Neuronal stem cell (in vitro differentiated cells): ENCODE results near the gene SHQ1.

ENCODE experiments used
- DNase-seq: peaks from one replicate; pipeline ENCODE4 v3.0.0-alpha.2; 2013; ENCODE audit warnings: low spot score
- H2AFZ ChIP-seq: one replicate; pipeline ENCODE4 v1.6.1; 2013; ENCODE audit warnings: mild to moderate bottlenecking, low read length, inconsistent platforms
- H2AK5ac ChIP-seq: 2 replicates; pipeline ENCODE4 v1.6.1; 2013; ENCODE audit warnings: low read depth, mild to moderate bottlenecking, inconsistent platforms, low read length, moderate library complexity, mixed read lengths
- H2BK120ac ChIP-seq: 2 replicates; pipeline ENCODE4 v1.6.1; 2013; ENCODE audit warnings: low read depth, mild to moderate bottlenecking, inconsistent platforms, low read length, moderate library complexity, mixed read lengths
- H2BK12ac ChIP-seq: one replicate; pipeline ENCODE4 v1.6.1; 2013; ENCODE audit warnings: low read length, inconsistent platforms
- H2BK15ac ChIP-seq: 2 replicates; pipeline ENCODE4 v1.6.1; 2013; ENCODE audit warnings: mild to moderate bottlenecking, low read length, inconsistent platforms, mixed read lengths
- H2BK5ac ChIP-seq: one replicate; pipeline ENCODE4 v1.6.1; 2013; ENCODE audit warnings: inconsistent platforms, mild to moderate bottlenecking, low read length, moderate library complexity
- H3K14ac ChIP-seq: one replicate; pipeline ENCODE4 v1.6.1; 2013; ENCODE audit warnings: low read length, inconsistent platforms
- H3K18ac ChIP-seq: 2 replicates; pipeline ENCODE4 v1.6.1; 2013; ENCODE audit warnings: low read length, inconsistent platforms
- H3K23ac ChIP-seq: 2 replicates; pipeline ENCODE4 v1.6.1; 2013; ENCODE audit warnings: low read depth, mild to moderate bottlenecking, mixed read lengths, low read length, inconsistent platforms; ENCODE audit not compliant: poor library complexity
- H3K27ac ChIP-seq: replicated peaks from 3 replicates; pipeline ENCODE4 v1.5.1; 2013; ENCODE audit warnings: low read length, inconsistent platforms
- H3K27me3 ChIP-seq, 3 experiments: 2 replicates each; pipeline ENCODE4 v1.6.1; 2013; ENCODE audit warnings: low read length in 3 of 3, mild to moderate bottlenecking in 2 of 3, inconsistent platforms in 1 of 3, low read depth in 1 of 3, mixed read lengths in 1 of 3, moderate library complexity in 1 of 3; ENCODE audit not compliant: control insufficient read depth in 3 of 3, insufficient read depth in 3 of 3
- H3K36me3 ChIP-seq, 2 donors: replicated peaks in 1 of 2; 2 replicates each; pipeline ENCODE4 v1.6.1; 2013; ENCODE audit warnings: low read length in 2 of 2; ENCODE audit not compliant: control insufficient read depth in 2 of 2, insufficient read depth in 2 of 2
- H3K4ac ChIP-seq: 2 replicates; pipeline ENCODE4 v1.6.1; 2013; ENCODE audit warnings: inconsistent platforms, mild to moderate bottlenecking, low read length, moderate library complexity
- H3K4me1 ChIP-seq, 2 donors: 1 replicate in 1 of 2; 2 replicates in 1 of 2; pipeline ENCODE4 v1.6.1; 2013; ENCODE audit warnings: low read length in 2 of 2, low read depth in 1 of 2; ENCODE audit not compliant: control insufficient read depth in 2 of 2, insufficient read depth in 1 of 2
- H3K4me2 ChIP-seq: one replicate; pipeline ENCODE4 v1.6.1; 2013; ENCODE audit warnings: mild to moderate bottlenecking, low read length, inconsistent platforms; ENCODE audit not compliant: insufficient read depth, poor library complexity, severe bottlenecking
- H3K4me3 ChIP-seq, 2 donors: 2 replicates each; pipeline ENCODE4 v1.5.1; 2013; ENCODE audit warnings: low read length in 2 of 2, mild to moderate bottlenecking in 2 of 2, inconsistent platforms in 1 of 2, moderate library complexity in 1 of 2
- H3K79me1 ChIP-seq: one replicate; pipeline ENCODE4 v1.6.1; 2013; ENCODE audit warnings: low read depth, mild to moderate bottlenecking, inconsistent platforms, low read length, moderate library complexity
- H3K9ac ChIP-seq: one replicate; pipeline ENCODE4 v1.6.1; 2013; ENCODE audit warnings: mild to moderate bottlenecking, low read depth, low read length, inconsistent platforms; ENCODE audit not compliant: poor library complexity
- H3K9me3 ChIP-seq, 2 donors: replicated peaks in 1 of 2; 2 replicates each; pipeline versions ENCODE3 to v1.6.1; 2013; ENCODE audit warnings: low read length in 2 of 2, mild to moderate bottlenecking in 2 of 2, inconsistent platforms in 1 of 2, low read depth in 1 of 2, mixed read lengths in 1 of 2, moderate library complexity in 1 of 2; ENCODE audit not compliant: control insufficient read depth in 2 of 2, insufficient read depth in 1 of 2
- H4K8ac ChIP-seq: one replicate; pipeline ENCODE4 v1.6.1; 2013; ENCODE audit warnings: low read depth, mild to moderate bottlenecking, inconsistent platforms, low read length, moderate library complexity
- H4K91ac ChIP-seq: one replicate; pipeline ENCODE4 v1.6.1; 2013; ENCODE audit warnings: low read length, low read depth, mild to moderate bottlenecking, inconsistent platforms; ENCODE audit not compliant: poor library complexity
- WGBS, 2 donors: extraction: QIAGEN DNeasy Blood & Tissue Kit; methylation state at CpG; one replicate each; pipeline ENCODE4 v1.1.7; 2013; ENCODE audit warnings: missing lambda C conversion rate in 2 of 2, mixed read lengths in 1 of 2; ENCODE audit not compliant: insufficient read length in 2 of 2, insufficient replicate concordance in 1 of 2; ENCODE audit errors: extremely low coverage in 2 of 2; 5-methylcytosine and 5-hydroxymethylcytosine counted together

The SHQ1 gene

GRCh38 chr3:72810659-72811434, 37.4 kb downstream of the SHQ1 start:
- Histone ChIP-seq H3K36me3 (peaks cover 0 to 2% of the 10 kb centered on the region in 2 donors), H3K14ac (no peak overlapping the region), H2BK15ac (no peak overlapping the region), H3K4me2 (no peak overlapping the region), H3K23ac (no peak overlapping the region), H3K9ac (no peak overlapping the region), H2BK5ac (no peak overlapping the region), H3K27me3 (no peaks in the 10 kb centered on the region), H3K9me3 (no peaks in the 10 kb centered on the region), H3K27ac (no peak overlapping the region), H3K4me3 (no peak overlapping the region), H4K8ac (no peak overlapping the region), H3K18ac (no peak overlapping the region), H2BK12ac (no peak overlapping the region), H3K4me1 (no peaks in the 10 kb centered on the region), H2AK5ac (no peak overlapping the region), H2BK120ac (no peak overlapping the region), H3K4ac (no peak overlapping the region), H2AFZ (no peak overlapping the region), H3K79me1 (no peaks in the 10 kb centered on the region), H4K91ac (no peak overlapping the region)
- no CpG with 5 or more reads among the region's 6 CpGs for WGBS, 2 donors
- DNase-seq: no peak

DNA sequence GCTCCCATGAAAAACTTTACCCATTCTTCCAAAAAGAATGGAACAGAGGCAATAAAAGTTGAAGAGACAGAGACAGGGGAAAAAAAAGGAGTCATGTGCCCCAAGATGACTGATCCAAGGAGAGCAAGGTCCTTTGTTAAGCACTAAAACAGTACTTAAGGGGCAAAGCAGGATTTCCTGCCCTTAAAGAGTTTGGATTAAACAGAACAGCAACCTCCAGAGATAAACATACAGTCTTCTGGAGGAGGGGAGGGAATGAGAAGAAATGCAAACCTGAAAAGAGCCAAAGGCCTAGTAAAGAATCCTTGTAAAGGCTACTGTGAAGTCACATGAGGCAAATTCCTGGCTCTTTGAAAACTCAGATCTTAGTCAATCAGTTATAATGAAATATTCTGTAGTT, 38.2 kb downstream of the SHQ1 start:
- Histone ChIP-seq H2AFZ (peak overlapping the region; percentile 43), H3K18ac (no peak overlapping the region), H3K27me3 (no peaks in the 10 kb centered on the region), H3K27ac (no peak overlapping the region), H2BK12ac (no peak overlapping the region), H3K23ac (no peak overlapping the region), H2BK15ac (no peak overlapping the region), H3K9ac (no peak overlapping the region), H3K4me2 (no peak overlapping the region), H4K8ac (no peak overlapping the region), H3K4me3 (no peak overlapping the region), H3K9me3 (no peaks in the 10 kb centered on the region), H3K4me1 (no peaks in the 10 kb centered on the region), H2BK120ac (no peak overlapping the region), H3K4ac (no peak overlapping the region), H3K14ac (no peak overlapping the region), H3K36me3 (peaks cover 0 to 2% of the 10 kb centered on the region in 2 donors), H2AK5ac (no peak overlapping the region), H3K79me1 (no peaks in the 10 kb centered on the region), H2BK5ac (no peak overlapping the region), H4K91ac (no peak overlapping the region)
- DNase-seq: no peak

- no peak overlapping the region for H3K18ac ChIP-seq
- no peak overlapping the region for H3K4ac ChIP-seq
- no peak overlapping the region for H4K8ac ChIP-seq
- H3K27me3 ChIP-seq: no peaks in the 10 kb centered on the region
- no peak overlapping the region for H3K4me2 ChIP-seq
- no peak for DNase-seq
- H2BK15ac ChIP-seq: no peak overlapping the region
- no peak overlapping the region for H2BK12ac ChIP-seq
- H2AFZ ChIP-seq: no peak overlapping the region
- no peak overlapping the region for H2BK120ac ChIP-seq
- no peak overlapping the region for H2AK5ac ChIP-seq
- WGBS, 2 donors: no CpG with 5 or more reads among the region's 5 CpGs
- H3K23ac ChIP-seq: no peak overlapping the region
- H2BK5ac ChIP-seq: no peak overlapping the region
- H3K27ac ChIP-seq: no peak overlapping the region
- H3K36me3 ChIP-seq: peaks cover 0 to 2% of the 10 kb centered on the region in 2 donors
- no peaks in the 10 kb centered on the region for H3K9me3 ChIP-seq
- H3K4me1 ChIP-seq: no peaks in the 10 kb centered on the region
- no peak overlapping the region for H3K4me3 ChIP-seq
- no peak overlapping the region for H4K91ac ChIP-seq
- no peak overlapping the region for H3K14ac ChIP-seq
- H3K79me1 ChIP-seq: no peaks in the 10 kb centered on the region
- no peak overlapping the region for H3K9ac ChIP-seq
Measured at GRCh38 chr3:72804361-72804760, 43.9 kb downstream of the SHQ1 start.

DNA sequence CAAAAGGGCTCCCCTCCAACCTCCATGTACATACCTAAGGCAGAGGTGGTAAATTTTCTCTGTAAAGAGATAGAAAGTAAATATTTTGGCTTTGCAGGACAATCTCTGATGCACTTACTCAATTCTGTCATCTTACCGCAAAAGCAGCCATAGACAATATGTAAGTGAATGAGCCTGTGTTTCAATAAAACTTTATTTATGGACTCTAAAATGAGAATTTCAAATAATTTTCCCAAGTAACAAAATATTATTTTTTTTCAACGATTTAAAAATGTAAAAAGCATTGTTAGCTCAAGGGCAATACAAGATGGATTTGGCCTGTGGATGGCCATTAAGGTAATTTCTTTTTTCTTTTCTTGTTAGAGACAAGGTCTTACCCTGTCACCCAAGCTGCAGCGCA, 44.7 kb downstream of the SHQ1 start:
- Histone ChIP-seq H2BK12ac (no peak overlapping the region), H2AFZ (no peak overlapping the region), H2AK5ac (no peak overlapping the region), H3K9ac (no peak overlapping the region), H4K91ac (no peak overlapping the region), H3K27ac (no peak overlapping the region), H3K4me3 (no peak overlapping the region), H2BK120ac (no peak overlapping the region), H3K4me1 (no peaks in the 10 kb centered on the region), H3K27me3 (no peaks in the 10 kb centered on the region), H3K4me2 (no peak overlapping the region), H2BK15ac (no peak overlapping the region), H3K14ac (no peak overlapping the region), H3K18ac (no peak overlapping the region), H3K79me1 (no peaks in the 10 kb centered on the region), H3K36me3 (no peaks in the 10 kb centered on the region), H4K8ac (no peak overlapping the region), H3K4ac (no peak overlapping the region), H2BK5ac (no peak overlapping the region), H3K9me3 (no peaks in the 10 kb centered on the region), H3K23ac (no peak overlapping the region)
- WGBS, 2 donors: no CpG with 5 or more reads among the region's 3 CpGs
- no peak for DNase-seq
